Breast epithelium (tissue), 3 donors: ENCODE results near the gene FRMD5.

Experiments
- POLR2AphosphoS5 ChIP-seq, 3 donors: sonication (generic); formaldehyde crosslinking; IDR thresholded peaks; one replicate each; pipeline ENCODE4 v1.6.1; 2017; ENCODE audit warnings: antibody characterized with exemption in 3 of 3
- TF ChIP-seq, protein P1 (sequence below), 3 donors: fragments of 450-650 bp; IDR thresholded peaks; one replicate each; pipeline ENCODE4 v1.5.1; 2016 to 2017; ENCODE audit warnings: antibody characterized with exemption in 3 of 3, mild to moderate bottlenecking in 3 of 3, moderate library complexity in 3 of 3

DNA sequence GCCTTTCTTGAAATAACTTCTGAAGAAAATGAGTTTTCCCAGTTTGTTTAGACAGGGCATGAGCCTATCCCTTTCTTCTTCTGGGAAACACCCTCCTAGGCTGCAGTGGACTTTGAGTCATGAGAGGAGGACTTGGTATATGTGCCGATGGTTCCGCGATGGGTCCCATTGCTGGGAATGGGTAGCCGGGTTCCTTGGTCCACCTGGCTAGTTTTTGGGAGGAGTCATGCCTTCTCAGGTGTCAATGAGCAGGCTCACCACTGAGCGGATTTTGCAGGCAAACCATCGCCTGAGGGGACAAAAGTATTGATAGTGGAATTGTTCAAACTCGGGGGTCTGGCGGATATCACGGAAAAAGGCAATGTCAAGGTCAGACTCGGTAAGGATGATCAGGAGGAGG is 321.4 kb downstream of the FRMD5 start:
- TF ChIP-seq, protein P1, sequence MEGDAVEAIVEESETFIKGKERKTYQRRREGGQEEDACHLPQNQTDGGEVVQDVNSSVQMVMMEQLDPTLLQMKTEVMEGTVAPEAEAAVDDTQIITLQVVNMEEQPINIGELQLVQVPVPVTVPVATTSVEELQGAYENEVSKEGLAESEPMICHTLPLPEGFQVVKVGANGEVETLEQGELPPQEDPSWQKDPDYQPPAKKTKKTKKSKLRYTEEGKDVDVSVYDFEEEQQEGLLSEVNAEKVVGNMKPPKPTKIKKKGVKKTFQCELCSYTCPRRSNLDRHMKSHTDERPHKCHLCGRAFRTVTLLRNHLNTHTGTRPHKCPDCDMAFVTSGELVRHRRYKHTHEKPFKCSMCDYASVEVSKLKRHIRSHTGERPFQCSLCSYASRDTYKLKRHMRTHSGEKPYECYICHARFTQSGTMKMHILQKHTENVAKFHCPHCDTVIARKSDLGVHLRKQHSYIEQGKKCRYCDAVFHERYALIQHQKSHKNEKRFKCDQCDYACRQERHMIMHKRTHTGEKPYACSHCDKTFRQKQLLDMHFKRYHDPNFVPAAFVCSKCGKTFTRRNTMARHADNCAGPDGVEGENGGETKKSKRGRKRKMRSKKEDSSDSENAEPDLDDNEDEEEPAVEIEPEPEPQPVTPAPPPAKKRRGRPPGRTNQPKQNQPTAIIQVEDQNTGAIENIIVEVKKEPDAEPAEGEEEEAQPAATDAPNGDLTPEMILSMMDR (IDR thresholded peaks at IDR 0.05) = no peak
- TF ChIP-seq POLR2AphosphoS5 (IDR thresholded peaks at IDR 0.05) = no peak
